Keratinocyte (primary cell): ENCODE results near the gene C2orf69.
"Not testable (repeated sequence)": the region's sequence is repeated elsewhere in the genome, so short reads cannot be mapped to it uniquely, and the experiment has no call there.

Source experiments
- EZH2 ChIP-seq: IDR thresholded peaks from one replicate; pipeline ENCODE4 v1.6.1; 2012; ENCODE audit warnings: inconsistent platforms, mild to moderate bottlenecking, low read length, moderate library complexity
- TF ChIP-seq, protein P1 (sequence below), 3 experiments: IDR thresholded peaks in 1 of 3; conservative IDR thresholded peaks in 1 of 3; optimal IDR thresholded peaks in 1 of 3; 2 replicates in 2 of 3; 3 replicates in 1 of 3; pipeline versions ENCODE3 to v1.5.1; 2011; ENCODE audit warnings: low read length in 3 of 3, mild to moderate bottlenecking in 3 of 3, moderate library complexity in 2 of 3, control low read depth in 1 of 3, inconsistent platforms in 1 of 3; ENCODE audit not compliant: insufficient read depth in 2 of 3; ENCODE audit errors: extremely low read depth in 1 of 3

DNA sequence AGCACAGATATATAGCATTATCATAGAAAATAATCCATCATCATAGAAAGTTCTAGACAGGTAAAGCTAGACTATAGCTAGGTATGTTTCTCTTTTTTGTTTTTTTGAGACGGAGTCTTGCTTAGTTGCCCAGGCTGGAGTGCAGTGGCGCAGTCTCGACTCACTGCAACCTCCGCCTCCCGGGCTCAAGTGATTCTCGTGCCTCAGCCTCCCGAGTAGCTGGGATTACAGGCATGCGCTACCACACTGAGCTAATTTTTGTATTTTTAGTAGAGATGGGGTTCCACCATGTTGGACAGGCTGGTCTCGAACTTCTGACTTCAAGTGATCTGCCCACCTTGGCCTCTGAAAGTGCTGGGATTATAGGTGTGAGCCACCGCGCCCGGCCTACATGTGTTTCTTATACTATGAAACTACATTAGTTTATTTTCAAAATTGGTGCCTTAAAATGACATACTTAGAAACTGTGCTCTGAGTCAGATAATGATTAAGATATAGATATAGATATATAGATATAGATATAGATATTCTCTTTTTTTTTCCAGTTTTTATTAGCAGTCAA lies 1.5 kb downstream of the C2orf69 start:
- TF ChIP-seq EZH2 = not testable (repeated sequence)
- TF ChIP-seq, protein P1, sequence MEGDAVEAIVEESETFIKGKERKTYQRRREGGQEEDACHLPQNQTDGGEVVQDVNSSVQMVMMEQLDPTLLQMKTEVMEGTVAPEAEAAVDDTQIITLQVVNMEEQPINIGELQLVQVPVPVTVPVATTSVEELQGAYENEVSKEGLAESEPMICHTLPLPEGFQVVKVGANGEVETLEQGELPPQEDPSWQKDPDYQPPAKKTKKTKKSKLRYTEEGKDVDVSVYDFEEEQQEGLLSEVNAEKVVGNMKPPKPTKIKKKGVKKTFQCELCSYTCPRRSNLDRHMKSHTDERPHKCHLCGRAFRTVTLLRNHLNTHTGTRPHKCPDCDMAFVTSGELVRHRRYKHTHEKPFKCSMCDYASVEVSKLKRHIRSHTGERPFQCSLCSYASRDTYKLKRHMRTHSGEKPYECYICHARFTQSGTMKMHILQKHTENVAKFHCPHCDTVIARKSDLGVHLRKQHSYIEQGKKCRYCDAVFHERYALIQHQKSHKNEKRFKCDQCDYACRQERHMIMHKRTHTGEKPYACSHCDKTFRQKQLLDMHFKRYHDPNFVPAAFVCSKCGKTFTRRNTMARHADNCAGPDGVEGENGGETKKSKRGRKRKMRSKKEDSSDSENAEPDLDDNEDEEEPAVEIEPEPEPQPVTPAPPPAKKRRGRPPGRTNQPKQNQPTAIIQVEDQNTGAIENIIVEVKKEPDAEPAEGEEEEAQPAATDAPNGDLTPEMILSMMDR (optimal IDR thresholded peaks at IDR 0.05 in 1 of 3, IDR thresholded peaks at IDR 0.05 in 1 of 3, conservative IDR thresholded peaks at IDR 0.05 in 1 of 3; ENCODE audit: extremely low read depth in 1 of 3, insufficient read depth in 2 of 3, low read length in 3 of 3) = not testable (repeated sequence)
